ENCODE measurements around the gene WNT1. TPM values are rescaled to one million over a fixed set of nuclear protein-coding genes. Genes with fewer than 3 reads are reported as not detected.

Gene WNT1
- total and polyA plus RNA-seq, 2 donors (not counting 1 experiment from before 2014, with no cell fraction given): not detected

DNA sequence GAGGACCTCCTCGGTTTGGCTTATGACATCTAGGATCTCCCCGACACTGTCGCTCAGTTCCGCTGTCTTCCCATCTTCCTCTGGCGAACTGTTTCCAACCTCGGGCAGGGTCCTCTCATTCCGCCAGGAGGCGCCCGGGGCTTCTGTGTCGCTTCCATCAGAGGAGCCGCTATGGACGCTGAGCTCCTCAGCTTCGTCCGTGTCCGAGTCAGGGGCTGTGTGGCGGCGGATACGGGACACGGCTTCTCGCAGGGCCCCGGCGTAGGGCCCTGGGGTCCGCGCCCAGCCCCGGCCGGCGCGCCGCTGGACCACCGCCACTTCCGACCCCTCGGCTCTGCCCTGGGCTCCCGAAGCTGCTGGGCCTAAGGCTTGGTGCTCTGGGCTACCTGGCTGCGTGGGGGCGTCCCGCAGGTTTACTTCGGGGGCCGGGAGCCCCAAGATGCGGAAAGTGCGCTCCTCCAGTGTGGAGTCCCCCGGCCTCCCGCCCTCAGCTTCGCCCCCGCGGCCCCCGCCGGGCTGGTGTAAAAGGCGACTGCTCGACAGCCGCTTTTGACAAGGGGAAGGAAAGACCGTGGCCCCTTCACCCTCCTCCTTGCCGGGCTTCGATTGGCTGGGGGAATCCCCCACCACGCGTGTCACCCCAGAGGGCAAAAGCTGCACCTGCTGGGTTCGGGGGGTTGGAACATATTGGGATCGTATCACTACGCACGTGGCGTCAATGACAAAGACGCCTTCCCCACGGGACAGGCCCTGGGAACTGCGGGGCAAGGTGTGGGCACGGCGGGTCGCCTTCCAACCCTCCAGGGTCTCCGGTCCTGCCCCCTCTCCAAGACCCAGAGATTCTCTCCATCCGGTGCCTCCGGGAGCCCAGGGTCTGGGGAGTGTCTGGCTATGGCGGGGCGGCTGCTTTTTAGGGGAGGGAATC lies 18.9 kb downstream of the WNT1 start:
- peaks cover 14% of the 10 kb centered on the region for H3K4me1 ChIP-seq (ENCODE audit: control insufficient read depth, extremely low read depth, insufficient read depth, low read length)
- H3K4me2 ChIP-seq (ENCODE audit: extremely low read depth, insufficient read depth, low read length): peak overlapping the region; percentile 49
- H3K36me3 ChIP-seq (ENCODE audit: control insufficient read depth, insufficient read depth, low read length): peaks cover 3% of the 10 kb centered on the region
- no peaks in the 10 kb centered on the region for H3K9me3 ChIP-seq (ENCODE audit: control insufficient read depth, insufficient read depth, low read depth, low read length)
- no peaks in the 10 kb centered on the region for H4K20me1 ChIP-seq (ENCODE audit: control insufficient read depth, extremely low read depth, insufficient read depth, low read length)
- no peaks in the 10 kb centered on the region for H3K79me2 ChIP-seq (ENCODE audit: control insufficient read depth, insufficient read depth, low read length)
- H3K27me3 ChIP-seq (ENCODE audit: control insufficient read depth, insufficient read depth, low read length): peaks cover 18% of the 10 kb centered on the region
- H2AFZ ChIP-seq (ENCODE audit: low read length): peak overlapping the region; percentile 28
- peak; percentile 60 to 68 for DNase-seq (ENCODE audit: low read depth in 2 of 2)
- no peak overlapping the region for H3K9ac ChIP-seq (ENCODE audit: insufficient read depth, low read length)
- H3K27ac ChIP-seq (ENCODE audit: insufficient read depth, low read length): no peak overlapping the region
- H3K4me3 ChIP-seq (replicated peaks in 1 of 4; ENCODE audit: control extremely low read depth in 1 of 4, insufficient read depth in 1 of 4, low read depth in 3 of 4, low read length in 4 of 4): peak overlapping the region in 2 of 4 experiments; percentile 9 to 33
- peak; percentile 81 for TF ChIP-seq EZH2 (IDR thresholded peaks at IDR 0.05; ENCODE audit: low read length, missing control alignments)
- TF ChIP-seq, protein P1, sequence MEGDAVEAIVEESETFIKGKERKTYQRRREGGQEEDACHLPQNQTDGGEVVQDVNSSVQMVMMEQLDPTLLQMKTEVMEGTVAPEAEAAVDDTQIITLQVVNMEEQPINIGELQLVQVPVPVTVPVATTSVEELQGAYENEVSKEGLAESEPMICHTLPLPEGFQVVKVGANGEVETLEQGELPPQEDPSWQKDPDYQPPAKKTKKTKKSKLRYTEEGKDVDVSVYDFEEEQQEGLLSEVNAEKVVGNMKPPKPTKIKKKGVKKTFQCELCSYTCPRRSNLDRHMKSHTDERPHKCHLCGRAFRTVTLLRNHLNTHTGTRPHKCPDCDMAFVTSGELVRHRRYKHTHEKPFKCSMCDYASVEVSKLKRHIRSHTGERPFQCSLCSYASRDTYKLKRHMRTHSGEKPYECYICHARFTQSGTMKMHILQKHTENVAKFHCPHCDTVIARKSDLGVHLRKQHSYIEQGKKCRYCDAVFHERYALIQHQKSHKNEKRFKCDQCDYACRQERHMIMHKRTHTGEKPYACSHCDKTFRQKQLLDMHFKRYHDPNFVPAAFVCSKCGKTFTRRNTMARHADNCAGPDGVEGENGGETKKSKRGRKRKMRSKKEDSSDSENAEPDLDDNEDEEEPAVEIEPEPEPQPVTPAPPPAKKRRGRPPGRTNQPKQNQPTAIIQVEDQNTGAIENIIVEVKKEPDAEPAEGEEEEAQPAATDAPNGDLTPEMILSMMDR (conservative IDR thresholded peaks at IDR 0.05 in 1 of 2, IDR thresholded peaks at IDR 0.05 in 1 of 2; ENCODE audit: low read depth in 1 of 2, low read length in 2 of 2): peak; percentile 79 to 91

DNA sequence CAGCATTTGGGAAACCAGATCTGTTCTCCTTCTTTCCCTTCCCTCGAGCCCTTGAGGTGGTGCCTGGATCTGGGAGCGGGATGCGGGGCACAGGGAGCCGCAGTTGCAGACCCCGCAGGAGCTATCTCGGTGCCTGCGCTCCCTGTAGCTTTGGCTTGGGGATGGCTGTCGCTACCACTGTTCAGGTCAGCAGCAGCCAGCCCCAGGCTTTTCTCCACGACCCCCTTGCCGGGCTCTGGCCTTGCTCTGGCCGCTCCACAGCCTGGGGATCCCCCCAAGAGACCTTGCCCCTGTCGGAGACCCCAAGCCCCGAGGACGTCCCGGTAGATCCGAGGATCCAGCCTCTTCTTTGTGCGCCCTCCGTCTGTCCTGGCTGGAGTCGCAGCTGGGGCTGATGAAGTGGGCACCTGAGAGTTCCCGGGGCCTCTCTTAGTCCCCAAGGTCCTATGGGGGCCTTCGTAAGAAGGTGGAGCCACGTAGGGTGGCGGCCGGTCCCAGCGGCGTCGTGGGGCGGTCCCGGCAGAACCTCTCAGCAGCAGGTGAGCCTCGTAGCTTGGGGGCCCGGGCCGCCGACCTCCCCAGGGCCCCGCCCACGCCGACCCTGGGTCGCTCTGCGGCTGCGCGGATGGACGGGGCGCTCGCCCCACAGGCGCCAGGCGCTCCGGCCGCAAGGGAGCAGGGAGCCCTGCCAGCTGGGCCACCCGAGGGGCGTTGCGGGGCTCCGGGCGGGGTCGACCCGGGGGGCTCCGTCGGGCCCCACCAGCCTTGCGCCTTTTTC lies 19.8 kb downstream of the WNT1 start:
- peak overlapping the region in 3 of 4 experiments; percentile 6 to 47 (median 30) for H3K4me3 ChIP-seq (replicated peaks in 1 of 4; ENCODE audit: control extremely low read depth in 1 of 4, insufficient read depth in 1 of 4, low read depth in 3 of 4, low read length in 4 of 4)
- H3K9ac ChIP-seq (ENCODE audit: insufficient read depth, low read length): no peak overlapping the region
- no peak for DNase-seq (ENCODE audit: low read depth in 2 of 2)
- H3K27ac ChIP-seq (ENCODE audit: insufficient read depth, low read length): no peak overlapping the region
- no peaks in the 10 kb centered on the region for H3K79me2 ChIP-seq (ENCODE audit: control insufficient read depth, insufficient read depth, low read length)
- peaks cover 14% of the 10 kb centered on the region for H3K4me1 ChIP-seq (ENCODE audit: control insufficient read depth, extremely low read depth, insufficient read depth, low read length)
- no peak overlapping the region for H2AFZ ChIP-seq (ENCODE audit: low read length)
- TF ChIP-seq, protein P1 (conservative IDR thresholded peaks at IDR 0.05 in 1 of 2, IDR thresholded peaks at IDR 0.05 in 1 of 2; ENCODE audit: low read depth in 1 of 2, low read length in 2 of 2): no peak
- peak; percentile 87 for TF ChIP-seq EZH2 (IDR thresholded peaks at IDR 0.05; ENCODE audit: low read length, missing control alignments)
- H3K27me3 ChIP-seq (ENCODE audit: control insufficient read depth, insufficient read depth, low read length): peaks cover 18% of the 10 kb centered on the region
- peaks cover 5% of the 10 kb centered on the region for H3K36me3 ChIP-seq (ENCODE audit: control insufficient read depth, insufficient read depth, low read length)
- H4K20me1 ChIP-seq (ENCODE audit: control insufficient read depth, extremely low read depth, insufficient read depth, low read length): no peaks in the 10 kb centered on the region
- peak overlapping the region; percentile 75 for H3K4me2 ChIP-seq (ENCODE audit: extremely low read depth, insufficient read depth, low read length)
- H3K9me3 ChIP-seq (ENCODE audit: control insufficient read depth, insufficient read depth, low read depth, low read length): no peaks in the 10 kb centered on the region

All from fibroblast of lung (primary cell).